ENCODE data around the gene CLHC1. TPM values are rescaled to one million over a fixed set of nuclear protein-coding genes. Genes with fewer than 3 reads are reported as not detected.
"Not testable (repeated sequence)": the region's sequence is repeated elsewhere in the genome, so short reads cannot be mapped to it uniquely, and the experiment has no call there.

Gene CLHC1
- total RNA-seq, 1 experiment from 2014 or later = 10.4 TPM

DNA sequence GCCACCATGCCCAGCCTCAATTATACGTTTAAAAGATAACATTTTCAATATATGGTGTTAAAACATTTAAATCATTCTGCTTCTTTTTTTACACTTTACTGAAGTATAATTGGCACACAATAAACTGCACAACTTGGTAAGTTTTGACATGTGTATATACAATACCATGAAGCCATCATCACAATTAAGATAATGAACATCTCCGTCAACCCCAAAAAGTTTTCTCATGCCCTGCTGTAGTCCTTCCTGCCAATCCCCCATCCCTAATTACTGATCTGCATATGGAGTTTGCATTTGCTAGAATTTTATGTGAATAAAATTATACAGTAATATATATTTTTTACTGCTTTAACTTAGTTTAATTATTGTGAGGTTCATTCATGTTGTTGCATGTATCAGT is 96.6 kb downstream of the CLHC1 start:
- H3K4me1 Mint-ChIP-seq (ENCODE audit: low read depth, unreplicated experiment) = peaks cover 46% of the 10 kb centered on the region
- no peak for DNase-seq
- no peaks in the 10 kb centered on the region for H3K9me3 Mint-ChIP-seq (ENCODE audit: low read depth, unreplicated experiment)
- TF ChIP-seq CTCF (IDR thresholded peaks at IDR 0.05; ENCODE audit: unreplicated experiment) = no peak
- BruUV-seq (replicated peaks) = no TSS peak
- H3K27me3 Mint-ChIP-seq (ENCODE audit: unreplicated experiment) = no peaks in the 10 kb centered on the region
- no peak overlapping the region for H3K4me3 Mint-ChIP-seq (ENCODE audit: low read depth, unreplicated experiment)
- H3K36me3 Mint-ChIP-seq (ENCODE audit: insufficient read depth, unreplicated experiment) = peaks cover 10% of the 10 kb centered on the region
- H3K27ac Mint-ChIP-seq (ENCODE audit: unreplicated experiment) = no peak overlapping the region
- CTCF ChIA-PET = no interaction called here
- intact Hi-C loops (cut with micrococcal nuclease; ENCODE audit: unreplicated experiment) = no loop called here

DNA sequence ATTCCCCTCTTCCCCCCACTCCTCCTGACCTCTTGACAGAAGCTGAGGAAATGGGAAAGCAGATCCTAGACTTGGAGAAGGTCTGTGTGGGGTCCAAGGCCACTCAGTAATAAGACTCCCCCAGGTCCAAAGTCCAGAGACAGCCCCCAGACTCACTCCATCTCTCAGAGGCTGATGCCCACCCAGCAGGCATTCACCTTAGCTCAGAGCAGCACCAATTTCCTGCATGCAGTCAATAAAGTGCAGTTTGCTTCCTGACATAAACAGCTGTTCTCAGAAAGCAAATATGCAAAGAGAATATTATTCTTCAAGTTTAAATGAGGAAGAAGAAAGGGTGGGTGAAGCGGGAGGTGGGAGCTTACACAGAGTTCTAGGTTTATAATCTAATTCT is 97.8 kb downstream of the CLHC1 start:
- peaks cover 46% of the 10 kb centered on the region for H3K4me1 Mint-ChIP-seq (ENCODE audit: low read depth, unreplicated experiment)
- intact Hi-C loops (cut with micrococcal nuclease; ENCODE audit: unreplicated experiment) = loop anchor here (1.0 kb wide), 1 partner anchor 25 kb away; no protein-coding TSS in a partner anchor
- BruUV-seq (replicated peaks) = no TSS peak
- no peak for DNase-seq
- H3K27ac Mint-ChIP-seq (ENCODE audit: unreplicated experiment) = peak overlapping the region; percentile 55
- peak overlapping the region; percentile 59 for H3K4me3 Mint-ChIP-seq (ENCODE audit: low read depth, unreplicated experiment)
- H3K27me3 Mint-ChIP-seq (ENCODE audit: unreplicated experiment) = no peaks in the 10 kb centered on the region
- CTCF ChIA-PET = interaction anchor here (0.8 to 1.2 kb wide), 4 partner anchors 19 to 34 kb away, joined by 3 to 5 read pairs (median 4); no protein-coding TSS in a partner anchor
- H3K9me3 Mint-ChIP-seq (ENCODE audit: low read depth, unreplicated experiment) = no peaks in the 10 kb centered on the region
- peaks cover 10% of the 10 kb centered on the region for H3K36me3 Mint-ChIP-seq (ENCODE audit: insufficient read depth, unreplicated experiment)
- no peak for TF ChIP-seq CTCF (IDR thresholded peaks at IDR 0.05; ENCODE audit: unreplicated experiment)

DNA sequence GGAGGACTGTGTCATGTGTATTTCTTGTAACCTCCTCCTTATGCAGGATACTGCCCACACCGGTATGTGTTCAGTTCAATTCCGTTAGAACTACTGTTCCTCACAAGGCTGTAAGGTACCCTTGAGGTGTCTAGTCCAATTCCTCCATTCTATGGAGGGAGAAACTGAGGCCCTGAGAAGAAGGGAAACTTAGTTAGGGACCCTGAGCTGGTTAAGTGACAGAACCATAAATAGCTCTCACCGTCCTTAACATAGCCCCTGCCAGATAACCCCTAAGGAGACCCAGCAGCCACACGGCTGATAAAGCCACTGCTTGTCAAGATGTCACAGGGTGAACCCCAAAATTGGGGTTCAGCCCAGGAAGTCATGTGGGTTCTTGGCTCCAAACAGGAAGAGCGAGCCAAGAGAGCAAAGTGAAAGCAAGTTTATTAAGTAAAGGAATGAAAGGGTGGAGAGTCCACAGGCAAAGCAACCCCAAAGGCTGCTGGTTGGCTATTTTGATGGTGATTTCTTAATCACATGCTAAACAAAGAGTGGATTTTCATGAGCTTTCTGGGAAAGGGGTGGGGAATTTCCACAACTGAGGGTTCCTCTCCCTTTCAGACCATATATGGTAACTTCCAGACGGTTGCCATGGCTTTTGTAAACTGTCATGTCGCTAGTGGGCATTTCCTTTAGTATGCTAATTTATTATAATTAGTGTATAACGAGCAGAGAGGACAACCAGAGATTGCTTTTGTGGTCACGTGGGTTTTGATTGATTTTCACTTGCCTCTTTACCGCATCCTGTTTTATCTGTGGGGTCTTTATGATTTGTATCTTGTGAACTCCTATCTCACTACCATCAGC is 98.4 kb downstream of the CLHC1 start:
- CTCF ChIA-PET = interaction anchor here (0.8 to 1.2 kb wide), 4 partner anchors 18 to 35 kb away, joined by 3 to 5 read pairs (median 4); no protein-coding TSS in a partner anchor
- BruUV-seq (replicated peaks) = TSS peak; percentile 99
- Mint-ChIP-seq H3K9me3 (ENCODE audit: low read depth, unreplicated experiment) (no peaks in the 10 kb centered on the region), H3K27ac (ENCODE audit: unreplicated experiment) (peak overlapping the region; percentile 55), H3K4me3 (ENCODE audit: low read depth, unreplicated experiment) (peak overlapping the region; percentile 59), H3K36me3 (ENCODE audit: insufficient read depth, unreplicated experiment) (peaks cover 10% of the 10 kb centered on the region), H3K27me3 (ENCODE audit: unreplicated experiment) (no peaks in the 10 kb centered on the region), H3K4me1 (ENCODE audit: low read depth, unreplicated experiment) (peaks cover 46% of the 10 kb centered on the region)
- no peak for TF ChIP-seq CTCF (IDR thresholded peaks at IDR 0.05; ENCODE audit: unreplicated experiment)
- DNase-seq = peak; percentile 70
- intact Hi-C loops (cut with micrococcal nuclease; ENCODE audit: unreplicated experiment) = loop anchor here (1.0 kb wide), 1 partner anchor 24 kb away; no protein-coding TSS in a partner anchor

- Mint-ChIP-seq H3K4me1 (ENCODE audit: low read depth, unreplicated experiment) (peaks cover 18% of the 10 kb centered on the region), H3K4me3 (ENCODE audit: low read depth, unreplicated experiment) (no peak overlapping the region), H3K9me3 (ENCODE audit: low read depth, unreplicated experiment) (no peaks in the 10 kb centered on the region), H3K27me3 (ENCODE audit: unreplicated experiment) (no peaks in the 10 kb centered on the region), H3K27ac (ENCODE audit: unreplicated experiment) (no peak overlapping the region), H3K36me3 (ENCODE audit: insufficient read depth, unreplicated experiment) (peaks cover 10% of the 10 kb centered on the region)
- intact Hi-C loops (cut with micrococcal nuclease; ENCODE audit: unreplicated experiment) = no loop called here
- CTCF ChIA-PET = interaction anchor here (0.6 kb wide), 1 partner anchor 60 kb away, joined by 4 read pairs; no protein-coding TSS in a partner anchor
- no peak for TF ChIP-seq CTCF (IDR thresholded peaks at IDR 0.05; ENCODE audit: unreplicated experiment)
- DNase-seq = no peak
- no TSS peak for BruUV-seq (replicated peaks)
Measured at GRCh38 chr2:55130849-55131248, 101.2 kb downstream of the CLHC1 start.

- H3K9me3 Mint-ChIP-seq (ENCODE audit: low read depth, unreplicated experiment); H3K36me3 Mint-ChIP-seq (ENCODE audit: insufficient read depth, unreplicated experiment); DNase-seq; intact Hi-C loops (cut with micrococcal nuclease; ENCODE audit: unreplicated experiment); H3K4me1 Mint-ChIP-seq (ENCODE audit: low read depth, unreplicated experiment); H3K27ac Mint-ChIP-seq (ENCODE audit: unreplicated experiment); H3K27me3 Mint-ChIP-seq (ENCODE audit: unreplicated experiment); BruUV-seq (replicated peaks); H3K4me3 Mint-ChIP-seq (ENCODE audit: low read depth, unreplicated experiment): not testable (repeated sequence)
- CTCF ChIA-PET = interaction anchor here (0.5 to 0.7 kb wide), 2 partner anchors 10 to 48 kb away, joined by 4 read pairs; no protein-coding TSS in a partner anchor
Measured at GRCh38 chr2:55126643-55127042, 105.5 kb downstream of the CLHC1 start.

All from Calu3 (cell line).